Measurements from ENCODE around the gene WFIKKN2.

The WFIKKN2 gene

GRCh38 chr17:50867363-50868139 lies 32.2 kb downstream of the WFIKKN2 start (continued):
- TF ChIP-seq ZNF514 (tag by site-specific recombination; IDR thresholded peaks at IDR 0.05) (no peak), ZNF169 (tag by site-specific recombination; IDR thresholded peaks at IDR 0.05) (no peak), ZNF341 (tag by site-specific recombination; IDR thresholded peaks at IDR 0.05; ENCODE audit: low read depth) (peak; percentile 86), SALL2 (tag by site-specific recombination; IDR thresholded peaks at IDR 0.05; ENCODE audit: borderline replicate concordance) (no peak), YY1 (tag by site-specific recombination; IDR thresholded peaks at IDR 0.05) (no peak), ZNF791 (tag by site-specific recombination; IDR thresholded peaks at IDR 0.05) (no peak), ZNF518A (tag by site-specific recombination; conservative IDR thresholded peaks at IDR 0.05; ENCODE audit: low read depth) (no peak; the same call in 1 of the 2 replicates), ZBTB8A (tag by site-specific recombination; IDR thresholded peaks at IDR 0.05) (peak; percentile 95), HIC1 (tag by site-specific recombination; IDR thresholded peaks at IDR 0.05) (peak; percentile 85), ZNF248 (tag by site-specific recombination; IDR thresholded peaks at IDR 0.05) (no peak), ZNF670 (tag by site-specific recombination; IDR thresholded peaks at IDR 0.05; ENCODE audit: low read depth) (no peak), ZNF366 (tag by site-specific recombination; conservative IDR thresholded peaks at IDR 0.05) (peak; percentile 97), ZNF513 (tag by site-specific recombination; IDR thresholded peaks at IDR 0.05) (no peak), KLF1 (tag by site-specific recombination; IDR thresholded peaks at IDR 0.05) (peak; percentile 92), ZBTB26 (tag by site-specific recombination; optimal IDR thresholded peaks at IDR 0.05) (no peak), PRDM4 (tag by site-specific recombination; IDR thresholded peaks at IDR 0.05) (no peak), ZNF26 (tag by site-specific recombination; IDR thresholded peaks at IDR 0.05) (no peak), GFI1B (tag by site-specific recombination; IDR thresholded peaks at IDR 0.05) (no peak), ZFP3 (tag by site-specific recombination; IDR thresholded peaks at IDR 0.05; ENCODE audit: low read depth) (no peak), INSM2 (tag by site-specific recombination; IDR thresholded peaks at IDR 0.05) (peak; percentile 62; the same call in 1 of the 2 replicates)

All from HEK293 (cell line).